ENCODE results near the gene EFCAB6. TPM values are rescaled to one million over a fixed set of nuclear protein-coding genes. Genes with fewer than 3 reads are reported as not detected.

EFCAB6 gene
- total RNA-seq, 2 experiments from 2014 or later: 0.13 TPM; not detected in 1

- Histone ChIP-seq H3K4me3 (ENCODE audit: low read depth, low read length, poor library complexity, severe bottlenecking) (no peak overlapping the region), H4K20me1 (ENCODE audit: insufficient read depth, low read length) (no peaks in the 10 kb centered on the region), H2AFZ (ENCODE audit: low read length) (no peak overlapping the region), H3K79me2 (ENCODE audit: insufficient read depth, low read depth, low read length) (no peaks in the 10 kb centered on the region), H3K36me3 (ENCODE audit: insufficient read depth, low read length) (no peaks in the 10 kb centered on the region), H3K9me2 (ENCODE audit: insufficient read depth, low read length) (no peaks in the 10 kb centered on the region), H3K4me2 (ENCODE audit: low read length) (no peak overlapping the region), H3K27ac (ENCODE audit: low read depth, low read length, poor library complexity, severe bottlenecking) (no peak overlapping the region), H3K9me3 (ENCODE audit: low read length) (no peaks in the 10 kb centered on the region), H3K4me1 (ENCODE audit: insufficient read depth, low read length, poor library complexity, severe bottlenecking) (no peaks in the 10 kb centered on the region)
- no peak for DNase-seq (ENCODE audit: low spot score)
- TF ChIP-seq EZH2phosphoT487 (IDR thresholded peaks at IDR 0.05; ENCODE audit: borderline replicate concordance, low read depth, low read length): no peak
- TF ChIP-seq CTCF (conservative IDR thresholded peaks at IDR 0.05; ENCODE audit: low read length): no peak
- POLR2A ChIA-PET: no interaction called here
- CTCF ChIA-PET (ENCODE audit: unreplicated experiment): no interaction called here
- BruUV-seq (replicated peaks): no TSS peak
- intact Hi-C loops (cut with micrococcal nuclease; ENCODE audit: unreplicated experiment): no loop called here
Measured at GRCh38 chr22:43682851-43683250, 129.3 kb downstream of the EFCAB6 start.

DNA sequence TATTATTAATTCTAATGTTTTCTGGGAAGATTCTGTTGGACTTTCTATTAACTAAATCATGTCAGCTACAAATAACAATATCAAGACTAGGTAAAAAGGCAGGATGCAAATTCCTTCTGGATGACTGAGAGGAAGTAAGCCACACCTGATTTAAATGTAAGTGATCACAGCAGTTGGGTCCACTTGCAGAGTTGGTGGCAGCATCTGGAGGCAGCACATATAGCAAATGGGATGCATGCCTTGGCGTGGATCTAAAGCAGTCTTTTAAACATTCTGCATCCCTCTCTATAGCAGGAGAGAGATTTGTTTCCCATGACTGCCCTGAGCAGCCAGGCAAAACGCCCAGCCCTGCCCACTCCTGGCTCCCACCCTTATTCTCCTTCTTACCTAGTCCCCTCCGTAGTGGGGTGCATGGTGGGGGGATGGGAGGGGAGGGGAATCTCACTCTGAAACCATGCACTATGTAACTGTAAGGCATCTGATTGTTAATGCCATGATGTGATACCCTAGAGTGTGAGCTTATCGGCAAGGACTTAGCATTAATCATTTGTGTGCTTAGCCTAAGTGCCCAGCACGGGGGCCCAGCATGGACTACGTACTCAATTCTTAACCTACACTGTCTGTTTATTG, 130.3 kb downstream of the EFCAB6 start:
- DNase-seq (ENCODE audit: low spot score): no peak
- POLR2A ChIA-PET: no interaction called here
- TF ChIP-seq EZH2phosphoT487 (IDR thresholded peaks at IDR 0.05; ENCODE audit: borderline replicate concordance, low read depth, low read length): no peak
- TF ChIP-seq CTCF (conservative IDR thresholded peaks at IDR 0.05; ENCODE audit: low read length): no peak

GRCh38 chr22:43670513-43670912, 141.6 kb downstream of the EFCAB6 start:
- Histone ChIP-seq H2AFZ (ENCODE audit: low read length) (no peak overlapping the region), H3K79me2 (ENCODE audit: insufficient read depth, low read depth, low read length) (no peaks in the 10 kb centered on the region), H3K9me3 (ENCODE audit: low read length) (no peaks in the 10 kb centered on the region), H3K4me2 (ENCODE audit: low read length) (no peak overlapping the region), H3K36me3 (ENCODE audit: insufficient read depth, low read length) (no peaks in the 10 kb centered on the region), H3K9me2 (ENCODE audit: insufficient read depth, low read length) (no peaks in the 10 kb centered on the region), H3K4me3 (ENCODE audit: low read depth, low read length, poor library complexity, severe bottlenecking) (no peak overlapping the region), H4K20me1 (ENCODE audit: insufficient read depth, low read length) (no peaks in the 10 kb centered on the region), H3K27ac (ENCODE audit: low read depth, low read length, poor library complexity, severe bottlenecking) (no peak overlapping the region), H3K4me1 (ENCODE audit: insufficient read depth, low read length, poor library complexity, severe bottlenecking) (no peaks in the 10 kb centered on the region)
- CTCF ChIA-PET (ENCODE audit: unreplicated experiment): no interaction called here
- BruUV-seq (replicated peaks): no TSS peak
- POLR2A ChIA-PET: no interaction called here
- intact Hi-C loops (cut with micrococcal nuclease; ENCODE audit: unreplicated experiment): no loop called here
- DNase-seq (ENCODE audit: low spot score): no peak
- no peak for TF ChIP-seq EZH2phosphoT487 (IDR thresholded peaks at IDR 0.05; ENCODE audit: borderline replicate concordance, low read depth, low read length)
- no peak for TF ChIP-seq CTCF (conservative IDR thresholded peaks at IDR 0.05; ENCODE audit: low read length)

More for the DNA sequence above, 130.3 kb downstream of the EFCAB6 start:
- Histone ChIP-seq H3K9me3 (ENCODE audit: low read length) (no peaks in the 10 kb centered on the region), H3K4me1 (ENCODE audit: insufficient read depth, low read length, poor library complexity, severe bottlenecking) (no peaks in the 10 kb centered on the region), H4K20me1 (ENCODE audit: insufficient read depth, low read length) (no peaks in the 10 kb centered on the region), H3K4me3 (ENCODE audit: low read depth, low read length, poor library complexity, severe bottlenecking) (no peak overlapping the region), H3K4me2 (ENCODE audit: low read length) (no peak overlapping the region), H3K9me2 (ENCODE audit: insufficient read depth, low read length) (no peaks in the 10 kb centered on the region), H3K36me3 (ENCODE audit: insufficient read depth, low read length) (no peaks in the 10 kb centered on the region), H2AFZ (ENCODE audit: low read length) (no peak overlapping the region), H3K79me2 (ENCODE audit: insufficient read depth, low read depth, low read length) (no peaks in the 10 kb centered on the region), H3K27ac (ENCODE audit: low read depth, low read length, poor library complexity, severe bottlenecking) (no peak overlapping the region)
- no TSS peak for BruUV-seq (replicated peaks)
- intact Hi-C loops (cut with micrococcal nuclease; ENCODE audit: unreplicated experiment): no loop called here
- CTCF ChIA-PET (ENCODE audit: unreplicated experiment): no interaction called here
